Esophagus squamous epithelium (tissue), 5 donors: ENCODE measurements around the gene RPH3AL. TPM values are rescaled to one million over a fixed set of nuclear protein-coding genes. Genes with fewer than 3 reads are reported as not detected.

Experiments used
- DNase-seq: peaks from one replicate; lab custom pipeline; 2025; lab: John Stamatoyannopoulos, UW
- H3K27ac ChIP-seq, 4 donors: fragments of 200-600 bp; sonication (generic); one replicate each; pipeline ENCODE4 v1.5.1; 2016 to 2019; ENCODE audit warnings: mild to moderate bottlenecking in 1 of 4
- H3K27me3 ChIP-seq, 4 donors: fragments of 200-600 bp; sonication (generic); 1 replicate in 3 of 4; 2 replicates in 1 of 4; pipeline versions ENCODE4 v1.5.1 to v1.6.0; 2017 to 2021; ENCODE audit warnings: antibody characterized with exemption in 1 of 4
- H3K36me3 ChIP-seq, 3 donors: fragments of 200-600 bp; sonication (generic); one replicate each; pipeline ENCODE4 v1.5.1; 2016 to 2019
- H3K4me1 ChIP-seq, 3 donors: fragments of 200-600 bp; sonication (generic); one replicate each; pipeline ENCODE4 v1.5.1; 2017 to 2019
- H3K4me3 ChIP-seq, 4 donors: fragments of 200-600 bp; sonication (generic); 1 replicate in 3 of 4; 2 replicates in 1 of 4; pipeline ENCODE4 v1.5.1; 2016 to 2019; ENCODE audit warnings: mild to moderate bottlenecking in 2 of 4, moderate library complexity in 1 of 4
- H3K9me3 ChIP-seq, 3 donors: fragments of 200-600 bp; sonication (generic); one replicate each; pipeline ENCODE4 v1.5.1; 2016 to 2019
- CTCF ChIP-seq, 6 experiments: fragments of 450-650 bp in 4 of 6; fragments of 200-600 bp in 2 of 6; sonication (generic) in 2 of 6; IDR thresholded peaks; one replicate each; pipeline ENCODE4 v1.5.1; 2016 to 2019; ENCODE audit warnings: antibody characterized with exemption in 6 of 6, mild to moderate bottlenecking in 4 of 6, moderate library complexity in 4 of 6
- POLR2A ChIP-seq, 4 donors: fragments of 450-650 bp; IDR thresholded peaks; one replicate each; pipeline ENCODE4 v1.6.1; 2017; ENCODE audit warnings: antibody characterized with exemption in 4 of 4, mild to moderate bottlenecking in 4 of 4, moderate library complexity in 3 of 4
- WGBS, 2 donors: methylation state at CpG; one replicate each; pipeline ENCODE4 v1.1.5; 2018; 5-methylcytosine and 5-hydroxymethylcytosine counted together
- intact Hi-C: fragments of 100-400 bp; cut with DNase I; formaldehyde crosslinking; loops from one replicate; pipeline ENCODE4 v1.15.0; 2022
- total RNA-seq, 4 donors: library from RNA; depleted of rRNA; stranded (reverse); fragments of >200 nt; gene quantifications; one replicate each; pipeline ENCODE4 v1.1.0, GENCODE V29; 2016
- donor health status: DM: yes; HTN: yes; CAD: no.

RPH3AL gene
- total RNA-seq, 4 donors from 2014 or later: 5.2 to 18.3 (median 7.5) TPM

GRCh38 chr17:283911-284675, 68.5 kb downstream of the RPH3AL start:
- Histone ChIP-seq H3K36me3 (peaks cover 0 to 15% (median 0%) of the 10 kb centered on the region in 3 donors), H3K9me3 (no peaks in the 10 kb centered on the region), H3K27ac (no peak overlapping the region), H3K4me1 (peaks cover 0 to 13% (median 11%) of the 10 kb centered on the region in 3 donors), H3K4me3 (no peak overlapping the region), H3K27me3 (no peaks in the 10 kb centered on the region)
- no peak for TF ChIP-seq CTCF (IDR thresholded peaks at IDR 0.05)
- no peak for TF ChIP-seq POLR2A (IDR thresholded peaks at IDR 0.05)
- no peak for DNase-seq
- intact Hi-C loops: no loop called here
- WGBS, 2 donors: 80 to 85% methylated on average over 11 to 18 of the region's 25 CpGs

- Histone ChIP-seq H3K4me1 (peaks cover 0 to 13% (median 11%) of the 10 kb centered on the region in 3 donors), H3K4me3 (no peak overlapping the region), H3K9me3 (no peaks in the 10 kb centered on the region), H3K27me3 (no peaks in the 10 kb centered on the region), H3K27ac (no peak overlapping the region), H3K36me3 (peaks cover 0 to 22% (median 0%) of the 10 kb centered on the region in 3 donors)
- no peak for DNase-seq
- TF ChIP-seq CTCF (IDR thresholded peaks at IDR 0.05): no peak
- no peak for TF ChIP-seq POLR2A (IDR thresholded peaks at IDR 0.05)
- intact Hi-C loops: no loop called here
- 60 to 71% methylated on average over 17 to 19 of the region's 28 CpGs for WGBS, 2 donors
Measured at GRCh38 chr17:282912-283882, 69.4 kb downstream of the RPH3AL start.

GRCh38 chr17:282000-282911, 70.4 kb downstream of the RPH3AL start:
- no peaks in the 10 kb centered on the region for H3K27me3 ChIP-seq
- peaks cover 0 to 26% (median 0%) of the 10 kb centered on the region in 3 donors for H3K36me3 ChIP-seq
- WGBS, 2 donors: 80 to 81% methylated on average over 30 to 32 of the region's 32 CpGs
- no peak for TF ChIP-seq POLR2A (IDR thresholded peaks at IDR 0.05)
- TF ChIP-seq CTCF (IDR thresholded peaks at IDR 0.05): no peak
- no peak for DNase-seq
- peaks cover 0 to 13% (median 11%) of the 10 kb centered on the region in 3 donors for H3K4me1 ChIP-seq
- intact Hi-C loops: no loop called here
- no peak overlapping the region for H3K27ac ChIP-seq
- no peaks in the 10 kb centered on the region for H3K9me3 ChIP-seq
- no peak overlapping the region for H3K4me3 ChIP-seq

- Histone ChIP-seq H3K27ac (no peak overlapping the region), H3K9me3 (no peaks in the 10 kb centered on the region), H3K4me1 (peaks cover 0 to 13% (median 11%) of the 10 kb centered on the region in 3 donors), H3K36me3 (peaks cover 0 to 26% (median 0%) of the 10 kb centered on the region in 3 donors), H3K27me3 (no peaks in the 10 kb centered on the region), H3K4me3 (no peak overlapping the region)
- intact Hi-C loops: no loop called here
- DNase-seq: no peak
- TF ChIP-seq CTCF (IDR thresholded peaks at IDR 0.05) (no peak), POLR2A (IDR thresholded peaks at IDR 0.05) (no peak)
- WGBS, 2 donors: 83 to 86% methylated on average over 17 to 20 of the region's 21 CpGs
Measured at GRCh38 chr17:281365-281999, 71.1 kb downstream of the RPH3AL start.
